Natural killer cell (primary cell): ENCODE data around the gene CMTM2. TPM values are rescaled to one million over a fixed set of nuclear protein-coding genes. Genes with fewer than 3 reads are reported as not detected.
"Not testable (repeated sequence)": the region's sequence is repeated elsewhere in the genome, so short reads cannot be mapped to it uniquely, and the experiment has no call there.

Experiments used
- ATAC-seq, 3 donors: fragments of 150-1000 bp in 2 of 3; fragments of 200-7000 bp in 1 of 3; cut with Tn5 transposase; 1 replicate in 1 of 3; 2 replicates in 2 of 3; pipeline ENCODE4 v1.10.0; 2021; ENCODE audit warnings: mild to moderate bottlenecking in 2 of 3, moderate library complexity in 2 of 3
- DNase-seq, 2 donors: peaks; one replicate each; pipeline versions ENCODE4 v3.0.0 to v3.0.0-alpha.2; 2013 to 2021; ENCODE audit warnings: mixed read lengths in 1 of 2
- H3K27ac ChIP-seq: one replicate; pipeline ENCODE4 v1.5.1; 2013; ENCODE audit warnings: mild to moderate bottlenecking, low read length
- H3K27me3 ChIP-seq: one replicate; pipeline ENCODE4 v1.6.1; 2013; ENCODE audit warnings: low read length; ENCODE audit not compliant: control insufficient read depth, insufficient read depth
- H3K36me3 ChIP-seq: one replicate; pipeline ENCODE4 v1.6.1; 2013; ENCODE audit warnings: low read length; ENCODE audit not compliant: control insufficient read depth, insufficient read depth
- H3K4me1 ChIP-seq: one replicate; pipeline ENCODE4 v1.6.1; 2013; ENCODE audit warnings: low read length; ENCODE audit not compliant: control insufficient read depth, insufficient read depth
- H3K4me3 ChIP-seq: one replicate; pipeline ENCODE4 v1.5.1; 2013; ENCODE audit warnings: low read length
- H3K9me3 ChIP-seq: one replicate; pipeline ENCODE4 v1.6.1; 2013; ENCODE audit warnings: low read length; ENCODE audit not compliant: control insufficient read depth, insufficient read depth
- H3K27ac Mint-ChIP-seq, 2 donors: one replicate each; pipeline ENCODE4 v1.8.0; 2022; ENCODE audit warnings: mild to moderate bottlenecking in 2 of 2, mixed read lengths in 2 of 2, moderate library complexity in 1 of 2
- H3K27me3 Mint-ChIP-seq, 2 donors: one replicate each; pipeline ENCODE4 v1.8.0; 2022; ENCODE audit warnings: low read depth in 2 of 2, mixed read lengths in 2 of 2
- H3K36me3 Mint-ChIP-seq: one replicate; pipeline ENCODE4 v1.8.0; 2022; ENCODE audit warnings: mixed read lengths
- H3K4me1 Mint-ChIP-seq, 2 donors: one replicate each; pipeline ENCODE4 v1.8.0; 2022; ENCODE audit warnings: mixed read lengths in 2 of 2
- H3K4me3 Mint-ChIP-seq: one replicate; pipeline ENCODE4 v1.8.0; 2022; ENCODE audit warnings: mild to moderate bottlenecking, moderate library complexity, mixed read lengths
- H3K9me3 Mint-ChIP-seq, 2 donors: one replicate each; pipeline ENCODE4 v1.8.0; 2022; ENCODE audit warnings: mixed read lengths in 2 of 2
- CTCF ChIP-seq: fragments of 200-600 bp; IDR thresholded peaks from one replicate; pipeline ENCODE4 v1.8.0; 2022; ENCODE audit warnings: antibody characterized with exemption
- WGBS: methylation state at CpG from one replicate; pipeline ENCODE4 v1.1.7; 2013; ENCODE audit warnings: missing lambda C conversion rate; ENCODE audit not compliant: insufficient coverage; 5-methylcytosine and 5-hydroxymethylcytosine counted together
- intact Hi-C: fragments of 100-400 bp; cut with micrococcal nuclease; formaldehyde crosslinking; loops from one replicate; pipeline ENCODE4 v1.14.2; 2022
- total RNA-seq, 4 donors: library from RNA; stranded (reverse); fragments of 120-200 nt in 1 of 4; gene quantifications; one replicate each; pipeline versions ENCODE4 v1.2.3 to v1.2.4, GENCODE V29; 2013 to 2022

Gene CMTM2
- total RNA-seq, 3 donors from 2014 or later (not counting 1 experiment from before 2014, with no cell fraction given), result 0.61 to 1.6 (median 0.82) TPM

- H3K27me3 Mint-ChIP-seq, result no peaks in the 10 kb centered on the region
- intact Hi-C loops, result no loop called here
- no peaks in the 10 kb centered on the region for H3K36me3 Mint-ChIP-seq
- no peaks in the 10 kb centered on the region for H3K36me3 ChIP-seq
- H3K27ac Mint-ChIP-seq, result no peak overlapping the region
- WGBS, result 91% methylated on average over 3 of the region's 3 CpGs
- H3K27me3 ChIP-seq, result no peaks in the 10 kb centered on the region
- no peaks in the 10 kb centered on the region for H3K9me3 ChIP-seq
- H3K4me3 Mint-ChIP-seq, result no peak overlapping the region
- no peak for DNase-seq
- H3K9me3 Mint-ChIP-seq, result no peaks in the 10 kb centered on the region
- TF ChIP-seq CTCF, result no peak
- no peaks in the 10 kb centered on the region for H3K4me1 ChIP-seq
- no peaks in the 10 kb centered on the region for H3K4me1 Mint-ChIP-seq
- H3K4me3 ChIP-seq, result no peak overlapping the region
- H3K27ac ChIP-seq, result no peak overlapping the region
- ATAC-seq, result no peak
These were observed 44.5 kb downstream of the CMTM2 start for GRCh38 chr16:66623755-66624154.

DNA sequence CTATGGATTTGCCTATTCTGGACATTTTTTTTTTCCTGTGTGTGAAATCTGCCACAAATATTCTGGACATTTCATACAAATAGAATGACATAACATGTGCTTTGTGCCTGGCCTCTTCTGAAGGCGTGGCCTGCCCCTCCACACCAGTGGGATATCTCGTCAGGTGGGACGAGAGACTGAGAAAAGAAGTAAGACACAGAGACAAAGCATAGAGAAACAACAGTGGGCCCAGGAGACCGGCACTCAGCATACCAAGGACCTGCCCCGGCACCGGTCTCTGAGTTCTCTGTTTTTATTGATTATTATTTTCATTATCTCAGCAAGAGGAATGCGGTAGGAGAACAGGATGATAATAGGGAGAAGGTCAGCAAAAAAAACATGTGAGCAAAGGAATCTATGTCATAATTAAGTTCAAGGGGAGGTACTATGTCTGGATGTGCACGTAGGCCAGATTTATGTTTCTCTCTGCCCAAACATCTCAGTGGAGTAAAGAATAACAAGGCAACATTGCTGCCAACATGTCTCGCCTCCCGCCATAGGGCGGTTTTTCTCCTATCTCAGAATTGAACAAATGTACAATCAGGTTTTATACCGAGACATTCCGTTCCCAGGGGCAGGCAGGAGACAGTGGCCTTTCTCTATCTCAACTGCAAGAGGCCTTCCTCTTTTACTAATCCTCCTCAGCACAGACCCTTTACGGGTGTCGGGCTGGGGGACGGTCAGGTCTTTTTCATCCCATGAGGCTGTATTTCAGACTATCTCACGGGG, 48.5 kb downstream of the CMTM2 start:
- intact Hi-C loops, H3K9me3 Mint-ChIP-seq, H3K4me3 ChIP-seq, H3K27ac ChIP-seq, H3K27me3 ChIP-seq, H3K4me3 Mint-ChIP-seq, H3K9me3 ChIP-seq, H3K4me1 ChIP-seq, H3K27ac Mint-ChIP-seq, H3K4me1 Mint-ChIP-seq, DNase-seq, ATAC-seq, H3K36me3 Mint-ChIP-seq, H3K36me3 ChIP-seq, H3K27me3 Mint-ChIP-seq: not testable (repeated sequence)
- WGBS, result 92% methylated on average over 17 of the region's 17 CpGs

DNA sequence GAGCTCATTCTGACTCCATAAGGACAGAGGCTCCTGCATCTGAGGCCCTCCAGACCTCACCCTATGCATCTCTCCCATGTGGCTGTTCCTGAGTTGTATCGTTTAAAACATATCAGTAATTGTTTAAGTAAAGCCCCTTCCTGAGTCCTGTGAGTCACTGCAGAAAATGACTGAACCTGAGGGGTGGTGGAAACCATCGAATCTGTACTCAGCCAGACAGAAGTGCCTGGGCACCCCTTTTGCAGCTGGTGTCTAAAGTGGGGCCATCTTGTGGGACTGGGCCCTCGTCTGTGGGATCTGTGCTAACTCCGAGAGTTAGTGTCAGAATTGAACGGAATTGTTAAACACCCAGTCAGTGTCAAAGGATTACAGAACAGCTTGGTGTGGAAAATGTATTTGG, 50.6 kb downstream of the CMTM2 start:
- H3K27me3 ChIP-seq, result no peaks in the 10 kb centered on the region
- H3K4me1 ChIP-seq, result no peaks in the 10 kb centered on the region
- no peak overlapping the region for H3K27ac Mint-ChIP-seq
- no peaks in the 10 kb centered on the region for H3K4me1 Mint-ChIP-seq
- no peaks in the 10 kb centered on the region for H3K36me3 Mint-ChIP-seq
- no peak overlapping the region for H3K4me3 ChIP-seq
- no peaks in the 10 kb centered on the region for H3K9me3 Mint-ChIP-seq
- H3K36me3 ChIP-seq, result no peaks in the 10 kb centered on the region
- no peaks in the 10 kb centered on the region for H3K27me3 Mint-ChIP-seq
- H3K4me3 Mint-ChIP-seq, result no peak overlapping the region
- intact Hi-C loops, result no loop called here
- 92% methylated on average over 4 of the region's 5 CpGs for whole genome bisulfite sequencing
- TF ChIP-seq CTCF, result no peak
- DNase-seq (no peak), ATAC-seq (no peak)
- no peaks in the 10 kb centered on the region for H3K9me3 ChIP-seq
- H3K27ac ChIP-seq, result no peak overlapping the region

- H3K36me3 ChIP-seq, H3K36me3 Mint-ChIP-seq, H3K4me3 ChIP-seq, H3K27ac Mint-ChIP-seq, H3K4me1 Mint-ChIP-seq, H3K27me3 Mint-ChIP-seq, H3K27ac ChIP-seq, H3K9me3 ChIP-seq, intact Hi-C loops, H3K4me1 ChIP-seq, H3K9me3 Mint-ChIP-seq, DNase-seq, H3K4me3 Mint-ChIP-seq, ATAC-seq, H3K27me3 ChIP-seq: not testable (repeated sequence)
- 94% methylated on average over 16 of the region's 49 CpGs for WGBS
These were observed 51.4 kb downstream of the CMTM2 start for GRCh38 chr16:66630561-66631260.

DNA sequence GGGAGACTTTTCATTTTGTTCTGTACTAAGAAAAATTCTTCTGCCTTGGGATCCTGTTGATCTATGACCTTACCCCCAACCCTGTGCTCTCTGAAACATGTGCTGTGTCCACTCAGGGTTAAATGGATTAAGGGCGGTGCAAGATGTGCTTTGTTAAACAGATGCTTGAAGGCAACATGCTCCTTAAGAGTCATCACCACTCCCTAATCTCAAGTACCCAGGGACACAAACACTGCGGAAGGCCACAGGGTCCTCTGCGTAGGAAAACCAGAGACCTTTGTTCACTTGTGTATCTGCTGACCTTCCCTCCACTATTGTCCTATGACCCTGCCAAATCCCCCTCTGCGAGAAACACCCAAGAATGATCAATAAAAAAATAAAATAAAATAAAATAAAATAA, 52.3 kb downstream of the CMTM2 start:
- ATAC-seq, H3K9me3 Mint-ChIP-seq, intact Hi-C loops, H3K4me3 Mint-ChIP-seq, H3K27ac ChIP-seq, H3K27ac Mint-ChIP-seq, H3K27me3 ChIP-seq, H3K9me3 ChIP-seq, H3K36me3 Mint-ChIP-seq, DNase-seq, H3K4me1 ChIP-seq, H3K27me3 Mint-ChIP-seq, H3K36me3 ChIP-seq, H3K4me1 Mint-ChIP-seq, H3K4me3 ChIP-seq: not testable (repeated sequence)
- WGBS, result no CpG with 5 or more reads among the region's 4 CpGs
